OCI-LY1 (cell line): ENCODE results near the gene CNTNAP5.

Source experiments
- H2AFZ ChIP-seq: fragments of 200-600 bp; sonication (generic), shearing (Covaris generic); 2 replicates; pipeline ENCODE4 v1.6.0; 2014; ENCODE audit warnings: antibody characterized with exemption, mild to moderate bottlenecking, low read length
- H3F3A ChIP-seq: fragments of 200-600 bp; sonication (generic), shearing (Covaris generic); 2 replicates; pipeline ENCODE4 v1.6.0; 2014; ENCODE audit warnings: mild to moderate bottlenecking, antibody characterized with exemption, low read length, moderate library complexity; ENCODE audit not compliant: insufficient read depth
- H3K27ac ChIP-seq: fragments of 200-600 bp; sonication (generic); 2 replicates; pipeline ENCODE4 v1.5.1; 2014; ENCODE audit warnings: low read length, mixed run types, mild to moderate bottlenecking, low read depth; ENCODE audit not compliant: poor library complexity, severe bottlenecking
- H3K27me3 ChIP-seq: fragments of 200-600 bp; sonication (generic); 2 replicates; pipeline ENCODE4 v1.6.0; 2014; ENCODE audit warnings: antibody characterized with exemption, mild to moderate bottlenecking, low read length, moderate library complexity; ENCODE audit not compliant: insufficient read depth
- H3K36me3 ChIP-seq: fragments of 200-600 bp; sonication (generic); 2 replicates; pipeline ENCODE4 v1.6.1; 2014; ENCODE audit warnings: mild to moderate bottlenecking, antibody characterized with exemption, low read length, moderate library complexity, mixed read lengths; ENCODE audit not compliant: insufficient read depth
- H3K4me1 ChIP-seq: fragments of 200-600 bp; sonication (generic); 2 replicates; pipeline ENCODE4 v1.5.1; 2014; ENCODE audit warnings: mild to moderate bottlenecking, low read length, moderate library complexity; ENCODE audit not compliant: insufficient read depth, severe bottlenecking
- H3K4me2 ChIP-seq: fragments of 200-600 bp; sonication (generic), shearing (Covaris generic); 2 replicates; pipeline ENCODE4 v1.6.1; 2014; ENCODE audit warnings: low read length
- H3K4me3 ChIP-seq: fragments of 200-600 bp; sonication (generic); 2 replicates; pipeline ENCODE4 v1.5.1; 2014; ENCODE audit warnings: low read length, low read depth, mild to moderate bottlenecking, mixed read lengths; ENCODE audit not compliant: poor library complexity, severe bottlenecking
- H3K79me2 ChIP-seq: fragments of 200-600 bp; shearing (Covaris generic); 2 replicates; pipeline ENCODE4 v1.6.1; 2016; ENCODE audit warnings: mixed run types, low read length, mixed read lengths; ENCODE audit not compliant: insufficient read depth
- H3K9ac ChIP-seq: fragments of 200-600 bp; sonication (generic), shearing (Covaris generic); 2 replicates; pipeline ENCODE4 v1.6.1; 2014; ENCODE audit warnings: mild to moderate bottlenecking, low read length, mixed read lengths
- H3K9me2 ChIP-seq: fragments of 200-600 bp; sonication (generic), shearing (Covaris generic); 2 replicates; pipeline ENCODE4 v1.6.1; 2014; ENCODE audit warnings: low read depth, mild to moderate bottlenecking, low read length, mixed read lengths
- H3K9me3 ChIP-seq: fragments of 200-600 bp; shearing (Covaris generic); 2 replicates; pipeline ENCODE4 v1.6.1; 2014; ENCODE audit warnings: low read length, mixed read lengths
- H4K20me1 ChIP-seq: fragments of 200-600 bp; sonication (generic), shearing (Covaris generic); 2 replicates; pipeline ENCODE4 v1.6.0; 2016; ENCODE audit warnings: mild to moderate bottlenecking, low read length; ENCODE audit not compliant: insufficient read depth
- EZH2 ChIP-seq: fragments of 200-600 bp; sonication (generic), shearing (Covaris generic); IDR thresholded peaks from 2 replicates; pipeline ENCODE4 v1.8.0; 2017; ENCODE audit warnings: borderline replicate concordance, mixed run types, mild to moderate bottlenecking, antibody characterized with exemption, low read length, moderate library complexity, mixed read lengths
- TF ChIP-seq, protein P1 (sequence below): fragments of 200-600 bp; sonication (generic), shearing (Covaris generic); IDR thresholded peaks from 2 replicates; pipeline ENCODE4 v1.5.1; 2017; ENCODE audit warnings: mild to moderate bottlenecking, antibody characterized with exemption, low read length, moderate library complexity, mixed read lengths

The CNTNAP5 gene

DNA sequence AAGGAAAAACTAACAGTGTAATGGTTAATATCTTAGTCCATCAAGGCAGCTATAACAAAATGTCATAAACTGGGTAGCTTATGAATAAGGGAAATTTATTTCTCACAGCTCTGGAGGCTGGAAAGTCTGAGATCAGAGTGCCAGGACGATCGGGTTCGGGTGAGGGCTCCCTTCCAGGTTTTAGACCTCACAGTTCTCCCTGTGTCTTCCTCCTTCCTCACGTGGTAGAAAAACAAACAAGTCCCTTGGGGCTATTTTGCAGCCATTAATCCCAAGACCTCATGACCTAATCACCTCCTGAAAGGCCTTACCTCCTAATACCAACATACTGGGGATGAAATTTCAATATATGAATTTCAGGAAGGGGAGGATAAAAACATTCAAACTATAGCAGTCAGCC, 455.9 kb downstream of the CNTNAP5 start:
- Histone ChIP-seq H3K27me3 (no peaks in the 10 kb centered on the region), H3F3A (no peaks in the 10 kb centered on the region), H3K27ac (no peak overlapping the region), H3K9ac (no peak overlapping the region), H3K9me2 (no peaks in the 10 kb centered on the region), H3K9me3 (no peaks in the 10 kb centered on the region), H3K4me2 (no peak overlapping the region), H3K4me3 (no peak overlapping the region), H3K79me2 (no peaks in the 10 kb centered on the region), H4K20me1 (no peaks in the 10 kb centered on the region), H3K4me1 (no peaks in the 10 kb centered on the region), H2AFZ (no peak overlapping the region), H3K36me3 (no peaks in the 10 kb centered on the region)
- TF ChIP-seq EZH2, result no peak
- TF ChIP-seq, protein P1, sequence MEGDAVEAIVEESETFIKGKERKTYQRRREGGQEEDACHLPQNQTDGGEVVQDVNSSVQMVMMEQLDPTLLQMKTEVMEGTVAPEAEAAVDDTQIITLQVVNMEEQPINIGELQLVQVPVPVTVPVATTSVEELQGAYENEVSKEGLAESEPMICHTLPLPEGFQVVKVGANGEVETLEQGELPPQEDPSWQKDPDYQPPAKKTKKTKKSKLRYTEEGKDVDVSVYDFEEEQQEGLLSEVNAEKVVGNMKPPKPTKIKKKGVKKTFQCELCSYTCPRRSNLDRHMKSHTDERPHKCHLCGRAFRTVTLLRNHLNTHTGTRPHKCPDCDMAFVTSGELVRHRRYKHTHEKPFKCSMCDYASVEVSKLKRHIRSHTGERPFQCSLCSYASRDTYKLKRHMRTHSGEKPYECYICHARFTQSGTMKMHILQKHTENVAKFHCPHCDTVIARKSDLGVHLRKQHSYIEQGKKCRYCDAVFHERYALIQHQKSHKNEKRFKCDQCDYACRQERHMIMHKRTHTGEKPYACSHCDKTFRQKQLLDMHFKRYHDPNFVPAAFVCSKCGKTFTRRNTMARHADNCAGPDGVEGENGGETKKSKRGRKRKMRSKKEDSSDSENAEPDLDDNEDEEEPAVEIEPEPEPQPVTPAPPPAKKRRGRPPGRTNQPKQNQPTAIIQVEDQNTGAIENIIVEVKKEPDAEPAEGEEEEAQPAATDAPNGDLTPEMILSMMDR, result no peak

DNA sequence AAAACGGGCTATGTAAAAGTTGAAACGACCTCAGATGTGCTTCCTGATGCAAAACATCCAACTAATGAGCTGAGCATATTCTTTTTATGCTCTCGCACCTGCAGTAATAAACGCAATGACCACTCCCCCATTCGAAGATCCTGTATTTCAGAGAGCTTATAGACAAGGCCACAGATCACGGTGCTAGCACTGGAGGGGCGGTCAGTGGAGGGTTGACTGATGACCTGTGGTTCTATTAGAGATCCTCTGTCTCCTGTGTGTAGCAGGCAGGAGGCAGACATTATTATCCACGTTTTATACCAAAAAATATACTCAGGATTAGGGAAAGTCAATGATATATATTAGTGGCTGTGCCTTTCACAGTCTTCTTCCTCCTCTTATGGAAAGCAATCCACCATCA, 457.0 kb downstream of the CNTNAP5 start:
- no peaks in the 10 kb centered on the region for H3K36me3 ChIP-seq
- H3K9me2 ChIP-seq, result no peaks in the 10 kb centered on the region
- H3K4me2 ChIP-seq, result no peak overlapping the region
- no peaks in the 10 kb centered on the region for H3K79me2 ChIP-seq
- no peak overlapping the region for H3K9ac ChIP-seq
- H3K9me3 ChIP-seq, result no peaks in the 10 kb centered on the region
- no peaks in the 10 kb centered on the region for H3K4me1 ChIP-seq
- H3K27ac ChIP-seq, result no peak overlapping the region
- no peaks in the 10 kb centered on the region for H3K27me3 ChIP-seq
- no peaks in the 10 kb centered on the region for H3F3A ChIP-seq
- no peak overlapping the region for H3K4me3 ChIP-seq
- TF ChIP-seq, protein P1, result no peak
- no peak for TF ChIP-seq EZH2
- no peaks in the 10 kb centered on the region for H4K20me1 ChIP-seq
- H2AFZ ChIP-seq, result no peak overlapping the region

DNA sequence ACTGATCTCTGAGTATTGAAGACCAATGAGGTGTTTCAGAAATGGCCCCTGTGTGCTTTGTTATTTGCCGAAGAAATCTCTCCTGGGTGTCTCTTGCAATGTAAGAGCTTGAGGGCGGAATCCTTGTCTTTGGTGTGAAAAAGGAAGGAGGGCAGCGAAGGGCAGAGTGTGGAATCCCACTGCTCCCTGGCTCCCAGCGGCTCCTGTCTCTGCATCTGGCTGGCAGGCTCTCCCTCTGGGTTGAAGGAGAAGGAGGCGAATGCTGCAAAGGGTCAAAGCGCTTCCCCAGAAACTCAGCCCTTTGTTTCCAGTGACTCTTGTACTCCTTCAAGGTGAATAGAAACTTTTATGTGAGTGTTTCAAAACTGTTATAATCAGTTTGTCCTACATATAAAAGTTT, 457.5 kb downstream of the CNTNAP5 start:
- no peaks in the 10 kb centered on the region for H3K36me3 ChIP-seq
- H2AFZ ChIP-seq, result no peak overlapping the region
- no peak for TF ChIP-seq EZH2
- TF ChIP-seq, protein P1, result no peak
- H3K4me2 ChIP-seq, result no peak overlapping the region
- H3K4me3 ChIP-seq, result no peak overlapping the region
- H3K9ac ChIP-seq, result no peak overlapping the region
- no peaks in the 10 kb centered on the region for H4K20me1 ChIP-seq
- H3K27me3 ChIP-seq, result no peaks in the 10 kb centered on the region
- H3K4me1 ChIP-seq, result no peaks in the 10 kb centered on the region
- H3K27ac ChIP-seq, result no peak overlapping the region
- H3F3A ChIP-seq, result no peaks in the 10 kb centered on the region
- H3K79me2 ChIP-seq, result no peaks in the 10 kb centered on the region
- no peaks in the 10 kb centered on the region for H3K9me3 ChIP-seq
- H3K9me2 ChIP-seq, result no peaks in the 10 kb centered on the region
